ENCODE data around the gene STK17B. TPM values are rescaled to one million over a fixed set of nuclear protein-coding genes. Genes with fewer than 3 reads are reported as not detected.

STK17B gene
- total RNA-seq, 1 donor from 2014 or later = 89.3 TPM

GRCh38 chr2:196101325-196101991 is 69.9 kb downstream of the STK17B start:
- DNase-seq (ENCODE audit: extremely low spot score, unreplicated experiment) = no peak
- H3K9me3 Mint-ChIP-seq (ENCODE audit: unreplicated experiment) = no peaks in the 10 kb centered on the region
- TF ChIP-seq CTCF (IDR thresholded peaks at IDR 0.05) = peak; percentile 9
- H3K27ac Mint-ChIP-seq (ENCODE audit: unreplicated experiment) = peak overlapping the region; percentile 73
- no peak overlapping the region for H3K4me3 Mint-ChIP-seq (ENCODE audit: unreplicated experiment)
- peaks cover 59% of the 10 kb centered on the region for H3K4me1 Mint-ChIP-seq (ENCODE audit: unreplicated experiment)
- H3K36me3 Mint-ChIP-seq (ENCODE audit: unreplicated experiment) = peaks cover 3% of the 10 kb centered on the region
- no peaks in the 10 kb centered on the region for H3K27me3 Mint-ChIP-seq (ENCODE audit: unreplicated experiment)

- DNase-seq (ENCODE audit: extremely low spot score, unreplicated experiment) = no peak
- no peaks in the 10 kb centered on the region for H3K27me3 Mint-ChIP-seq (ENCODE audit: unreplicated experiment)
- peaks cover 3% of the 10 kb centered on the region for H3K36me3 Mint-ChIP-seq (ENCODE audit: unreplicated experiment)
- H3K4me1 Mint-ChIP-seq (ENCODE audit: unreplicated experiment) = peaks cover 47% of the 10 kb centered on the region
- TF ChIP-seq CTCF (IDR thresholded peaks at IDR 0.05) = no peak
- H3K9me3 Mint-ChIP-seq (ENCODE audit: unreplicated experiment) = no peaks in the 10 kb centered on the region
- peak overlapping the region; percentile 46 for H3K27ac Mint-ChIP-seq (ENCODE audit: unreplicated experiment)
- no peak overlapping the region for H3K4me3 Mint-ChIP-seq (ENCODE audit: unreplicated experiment)
Measured at GRCh38 chr2:196099916-196100315, 71.5 kb downstream of the STK17B start.

GRCh38 chr2:196097864-196098660 is 73.3 kb downstream of the STK17B start:
- H3K4me3 Mint-ChIP-seq (ENCODE audit: unreplicated experiment) = no peak overlapping the region
- no peak overlapping the region for H3K27ac Mint-ChIP-seq (ENCODE audit: unreplicated experiment)
- TF ChIP-seq CTCF (IDR thresholded peaks at IDR 0.05) = no peak
- DNase-seq (ENCODE audit: extremely low spot score, unreplicated experiment) = no peak
- H3K4me1 Mint-ChIP-seq (ENCODE audit: unreplicated experiment) = peaks cover 39% of the 10 kb centered on the region
- peaks cover 6% of the 10 kb centered on the region for H3K9me3 Mint-ChIP-seq (ENCODE audit: unreplicated experiment)
- no peaks in the 10 kb centered on the region for H3K27me3 Mint-ChIP-seq (ENCODE audit: unreplicated experiment)
- H3K36me3 Mint-ChIP-seq (ENCODE audit: unreplicated experiment) = peaks cover 3% of the 10 kb centered on the region

GRCh38 chr2:196096982-196097745 is 74.2 kb downstream of the STK17B start:
- no peak overlapping the region for H3K27ac Mint-ChIP-seq (ENCODE audit: unreplicated experiment)
- peaks cover 35% of the 10 kb centered on the region for H3K4me1 Mint-ChIP-seq (ENCODE audit: unreplicated experiment)
- DNase-seq (ENCODE audit: extremely low spot score, unreplicated experiment) = no peak
- H3K36me3 Mint-ChIP-seq (ENCODE audit: unreplicated experiment) = peaks cover 3% of the 10 kb centered on the region
- TF ChIP-seq CTCF (IDR thresholded peaks at IDR 0.05) = no peak
- no peak overlapping the region for H3K4me3 Mint-ChIP-seq (ENCODE audit: unreplicated experiment)
- no peaks in the 10 kb centered on the region for H3K27me3 Mint-ChIP-seq (ENCODE audit: unreplicated experiment)
- peaks cover 6% of the 10 kb centered on the region for H3K9me3 Mint-ChIP-seq (ENCODE audit: unreplicated experiment)
